Endothelial cell of umbilical vein (primary cell): Measurements from ENCODE around the gene NHERF2. TPM values are rescaled to one million over a fixed set of nuclear protein-coding genes. Genes with fewer than 3 reads are reported as not detected.

Experiments
- BruUV-seq: library from RNA; stranded (reverse); fragments of 400-500 nt; replicated peaks from 2 replicates; lab custom pipeline; 2021; lab: Mats Ljungman, UMichigan
- CTCF ChIA-PET: fragments of 300-600, 350-600 bp; sonication (Branson Sonifier 250); formaldehyde crosslinking; loops from one replicate; lab custom pipeline; 2021; ENCODE audit warnings: antibody characterized with exemption, inconsistent platforms; lab: Charles Lee
- POLR2A ChIA-PET: fragments of 300-600, 350-600 bp; sonication (Branson Sonifier 250); formaldehyde crosslinking; loops from one replicate; lab custom pipeline; 2021; ENCODE audit warnings: antibody characterized with exemption, inconsistent platforms; lab: Charles Lee
- DNase-seq: peaks from one replicate; pipeline ENCODE4 v3.0.0-alpha.2; 2011; ENCODE audit warnings: low read depth, low spot score
- FAIRE-seq: peaks from 2 replicates; lab custom pipeline; 2011; peaks lifted over from hg19 to GRCh38; lab: Jason Lieb, UNC
- H2AFZ ChIP-seq: 2 replicates; pipeline ENCODE4 v1.6.0; 2012; ENCODE audit warnings: low read depth, low read length, control low read depth, inconsistent platforms
- H3K27ac ChIP-seq: 2 replicates; pipeline ENCODE4 v1.5.1; 2011; ENCODE audit warnings: low read depth, mild to moderate bottlenecking, control low read depth, low read length, moderate library complexity; ENCODE audit not compliant: insufficient read depth
- H3K27me3 ChIP-seq, 2 experiments: 2 replicates each; pipeline versions ENCODE4 v1.6.0 to v1.6.1; 2011; ENCODE audit warnings: low read length in 2 of 2, mixed read lengths in 1 of 2; ENCODE audit not compliant: control insufficient read depth in 2 of 2, insufficient read depth in 2 of 2
- H3K36me3 ChIP-seq, 2 experiments: 2 replicates in 1 of 2; 3 replicates in 1 of 2; pipeline ENCODE4 v1.5.1; 2011; ENCODE audit warnings: low read length in 2 of 2, mild to moderate bottlenecking in 1 of 2, moderate library complexity in 1 of 2; ENCODE audit not compliant: control insufficient read depth in 2 of 2, insufficient read depth in 2 of 2; ENCODE audit errors: extremely low read depth in 1 of 2
- H3K4me1 ChIP-seq: 3 replicates; pipeline ENCODE4 v1.5.1; 2011; ENCODE audit warnings: mild to moderate bottlenecking, low read length; ENCODE audit not compliant: control insufficient read depth, insufficient read depth; ENCODE audit errors: extremely low read depth
- H3K4me2 ChIP-seq: 2 replicates; pipeline ENCODE4 v1.6.1; 2011; ENCODE audit warnings: low read length, control low read depth, mixed read lengths; ENCODE audit not compliant: insufficient read depth
- H3K4me3 ChIP-seq, 3 experiments: fragments of 200-600 bp in 1 of 3; sonication (generic), shearing (Covaris generic) in 1 of 3; replicated peaks in 1 of 3; 2 replicates each; pipeline ENCODE4 v1.5.1; 2011 to 2016; ENCODE audit warnings: control low read depth in 3 of 3, low read length in 3 of 3, mild to moderate bottlenecking in 2 of 3, inconsistent platforms in 1 of 3, low read depth in 1 of 3, moderate library complexity in 1 of 3; ENCODE audit not compliant: insufficient read depth in 1 of 3
- H3K79me2 ChIP-seq: 2 replicates; pipeline ENCODE4 v1.6.0; 2012; ENCODE audit warnings: low read length, inconsistent platforms; ENCODE audit not compliant: control insufficient read depth, insufficient read depth
- H3K9ac ChIP-seq: replicated peaks from 2 replicates; pipeline ENCODE3; 2011; ENCODE audit warnings: low read length, control low read depth; ENCODE audit not compliant: insufficient read depth; ENCODE audit errors: extremely low read depth
- H3K9me1 ChIP-seq: replicated peaks from 3 replicates; pipeline ENCODE4 v1.6.0; 2011; ENCODE audit warnings: mild to moderate bottlenecking, low read length; ENCODE audit not compliant: control insufficient read depth, insufficient read depth; ENCODE audit errors: extremely low read depth
- H3K9me3 ChIP-seq: replicated peaks from 2 replicates; pipeline ENCODE4 v1.5.1; 2012; ENCODE audit warnings: low read length, inconsistent platforms; ENCODE audit not compliant: control insufficient read depth, insufficient read depth
- H4K20me1 ChIP-seq: replicated peaks from 2 replicates; pipeline ENCODE3; 2011; ENCODE audit warnings: mild to moderate bottlenecking, low read length; ENCODE audit not compliant: control insufficient read depth, insufficient read depth; ENCODE audit errors: extremely low read depth
- EZH2 ChIP-seq: IDR thresholded peaks from 2 replicates; pipeline ENCODE4 v1.6.1; 2012; ENCODE audit warnings: borderline replicate concordance, low read depth, mild to moderate bottlenecking, moderate library complexity, low read length, inconsistent platforms; ENCODE audit not compliant: severe bottlenecking
- FOS ChIP-seq: IDR thresholded peaks from 2 replicates; pipeline ENCODE4 v1.6.1; 2011; ENCODE audit warnings: mild to moderate bottlenecking, low read length, moderate library complexity, borderline replicate concordance; ENCODE audit not compliant: insufficient read depth
- GATA2 ChIP-seq: IDR thresholded peaks from 2 replicates; pipeline ENCODE4 v1.7.0; 2011; ENCODE audit warnings: low read depth, mild to moderate bottlenecking, moderate library complexity, mixed read lengths, low read length; ENCODE audit not compliant: insufficient read length, insufficient read depth
- JUN ChIP-seq: IDR thresholded peaks from 2 replicates; pipeline ENCODE4 v1.6.1; 2011; ENCODE audit warnings: borderline replicate concordance, low read depth; ENCODE audit not compliant: insufficient read length, insufficient read depth
- MYC ChIP-seq: IDR thresholded peaks from one replicate; pipeline ENCODE4 v1.6.1; 2011; ENCODE audit warnings: mild to moderate bottlenecking, low read depth, low read length
- POLR2A ChIP-seq: IDR thresholded peaks from 2 replicates; pipeline ENCODE4 v1.6.1; 2012; ENCODE audit warnings: low read depth, mild to moderate bottlenecking, control low read depth, low read length
- POLR2AphosphoS5 ChIP-seq: IDR thresholded peaks from 2 replicates; pipeline ENCODE4 v1.6.1; 2012; ENCODE audit warnings: low read depth, mild to moderate bottlenecking, control low read depth, low read length, moderate library complexity; ENCODE audit not compliant: insufficient read depth
- dilution Hi-C: fragments of 300-500 bp; cut with MboI; formaldehyde crosslinking; loops from one replicate; pipeline ENCODE4 v1.15.0; 2019; ENCODE audit warnings: low sequenced_read_pairs; ENCODE audit not compliant: extremely low pct_ligation_motif_present
- intact Hi-C: fragments of 100-400 bp; cut with micrococcal nuclease; formaldehyde crosslinking; loops from one replicate; pipeline ENCODE4 v1.10.0; 2022
- polyA plus RNA-seq, 4 experiments: library from polyadenylated mRNA; depleted of rRNA in 3 of 4; stranded (reverse) in 3 of 4; unstranded in 1 of 4; fragments of >200 nt; gene quantifications; 2 replicates each; pipeline versions ENCODE4 v1.2.1 to v1.2.3, GENCODE V29; 2011 to 2012; ENCODE audit warnings: missing spikeins in 1 of 4
- total RNA-seq: library from RNA; stranded (reverse); gene quantifications from 2 replicates; pipeline ENCODE4 v1.2.3, GENCODE V29; 2021
- TF ChIP-seq, protein P1 (sequence below), 2 donors: IDR thresholded peaks; 1 replicate in 1 of 2; 2 replicates in 1 of 2; pipeline ENCODE4 v1.5.1; 2011; ENCODE audit warnings: low read length in 2 of 2, mild to moderate bottlenecking in 2 of 2, moderate library complexity in 2 of 2, control low read depth in 1 of 2, inconsistent platforms in 1 of 2, low read depth in 1 of 2; ENCODE audit not compliant: insufficient read depth in 1 of 2; ENCODE audit errors: extremely low read depth in 1 of 2
- TF ChIP-seq, protein P2 (sequence below): IDR thresholded peaks from 2 replicates; pipeline ENCODE4 v1.6.1; 2011; ENCODE audit not compliant: insufficient read depth, insufficient read length

The NHERF2 gene
- total and polyA plus RNA-seq, 2 donors (not counting 3 experiments of a cell fraction or from before 2014, with no cell fraction given) = 65.2 to 71.2 TPM

DNA sequence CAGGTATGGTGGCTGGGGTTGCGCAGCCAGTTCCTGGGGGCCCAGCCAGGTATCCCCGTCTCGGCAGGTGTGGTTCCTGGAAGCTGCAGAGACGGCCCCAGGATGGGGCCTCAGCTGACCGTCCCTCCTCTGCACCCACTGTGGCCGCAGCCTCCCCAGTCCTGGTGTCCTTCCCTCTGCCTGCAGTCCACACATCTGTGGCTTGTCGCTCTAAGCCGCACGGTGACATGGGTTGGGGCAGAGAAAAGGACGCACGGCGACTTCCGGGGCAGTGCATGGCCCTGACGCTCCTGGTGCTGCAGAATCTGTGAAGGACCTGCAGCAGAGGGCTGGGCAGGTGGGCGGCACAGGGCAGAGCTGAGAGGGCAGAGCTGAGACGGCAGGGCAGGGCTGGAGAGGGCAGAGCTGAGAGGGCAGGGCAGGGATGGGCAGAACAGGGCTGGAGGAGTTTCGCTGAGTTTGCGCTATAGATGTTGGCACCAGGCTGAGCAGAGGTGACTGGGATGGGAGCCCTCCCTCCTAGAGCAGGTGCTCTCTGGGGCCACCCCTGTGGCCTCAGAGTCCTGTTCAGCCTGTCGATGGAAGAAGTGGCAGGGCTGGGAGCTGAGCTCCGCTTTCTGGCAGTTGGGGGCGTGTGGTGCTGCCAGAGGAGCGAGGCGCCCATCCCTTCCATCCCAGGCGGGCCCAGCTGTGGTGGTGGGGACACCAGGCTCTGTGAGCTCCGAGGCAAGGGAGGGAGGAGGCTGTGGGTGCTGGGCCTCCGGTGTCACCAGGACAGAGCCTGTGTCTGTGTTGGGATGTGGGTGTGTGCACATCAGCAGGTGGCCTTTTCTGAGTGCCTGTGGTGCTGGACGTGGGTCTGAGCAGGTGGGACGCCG, 44.1 kb downstream of the NHERF2 start:
- dilution Hi-C loops = no loop called here

More for the DNA sequence above, 44.1 kb downstream of the NHERF2 start:
- Histone ChIP-seq H3K79me2 (no peaks in the 10 kb centered on the region), H2AFZ (no peak overlapping the region), H3K9me3 (no peaks in the 10 kb centered on the region), H3K4me3 (no peak overlapping the region), H3K9me1 (no peaks in the 10 kb centered on the region), H3K9ac (no peak overlapping the region), H3K27me3 (no peaks in the 10 kb centered on the region), H3K4me1 (no peaks in the 10 kb centered on the region), H3K27ac (no peak overlapping the region), H3K4me2 (no peak overlapping the region), H4K20me1 (no peaks in the 10 kb centered on the region), H3K36me3 (peaks cover 2 to 37% of the 10 kb centered on the region in 2 experiments)
- BruUV-seq = no TSS peak
- DNase-seq (no peak), FAIRE-seq (no peak)
- ChIA-PET POLR2A (no interaction called here), CTCF (interaction anchor here (0.9 to 1.4 kb wide), 3 partner anchors 14 to 69 kb away, joined by 3 to 4 read pairs (median 4); no protein-coding TSS in a partner anchor)
- intact Hi-C loops = no loop called here
- TF ChIP-seq, protein P1, sequence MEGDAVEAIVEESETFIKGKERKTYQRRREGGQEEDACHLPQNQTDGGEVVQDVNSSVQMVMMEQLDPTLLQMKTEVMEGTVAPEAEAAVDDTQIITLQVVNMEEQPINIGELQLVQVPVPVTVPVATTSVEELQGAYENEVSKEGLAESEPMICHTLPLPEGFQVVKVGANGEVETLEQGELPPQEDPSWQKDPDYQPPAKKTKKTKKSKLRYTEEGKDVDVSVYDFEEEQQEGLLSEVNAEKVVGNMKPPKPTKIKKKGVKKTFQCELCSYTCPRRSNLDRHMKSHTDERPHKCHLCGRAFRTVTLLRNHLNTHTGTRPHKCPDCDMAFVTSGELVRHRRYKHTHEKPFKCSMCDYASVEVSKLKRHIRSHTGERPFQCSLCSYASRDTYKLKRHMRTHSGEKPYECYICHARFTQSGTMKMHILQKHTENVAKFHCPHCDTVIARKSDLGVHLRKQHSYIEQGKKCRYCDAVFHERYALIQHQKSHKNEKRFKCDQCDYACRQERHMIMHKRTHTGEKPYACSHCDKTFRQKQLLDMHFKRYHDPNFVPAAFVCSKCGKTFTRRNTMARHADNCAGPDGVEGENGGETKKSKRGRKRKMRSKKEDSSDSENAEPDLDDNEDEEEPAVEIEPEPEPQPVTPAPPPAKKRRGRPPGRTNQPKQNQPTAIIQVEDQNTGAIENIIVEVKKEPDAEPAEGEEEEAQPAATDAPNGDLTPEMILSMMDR (IDR thresholded peaks at IDR 0.05; ENCODE audit: extremely low read depth in 1 of 2, insufficient read depth in 1 of 2, low read depth in 1 of 2, low read length in 2 of 2) = no peak
- TF ChIP-seq MYC = no peak
- no peak for TF ChIP-seq FOS
- no peak for TF ChIP-seq POLR2AphosphoS5
- TF ChIP-seq, protein P2, sequence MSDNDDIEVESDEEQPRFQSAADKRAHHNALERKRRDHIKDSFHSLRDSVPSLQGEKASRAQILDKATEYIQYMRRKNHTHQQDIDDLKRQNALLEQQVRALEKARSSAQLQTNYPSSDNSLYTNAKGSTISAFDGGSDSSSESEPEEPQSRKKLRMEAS = no peak
- TF ChIP-seq GATA2 = no peak
- no peak for TF ChIP-seq POLR2A
- no peak for TF ChIP-seq EZH2
- no peak for TF ChIP-seq JUN
